G401 (cell line): ENCODE data around the gene SDK2. TPM values are rescaled to one million over a fixed set of nuclear protein-coding genes. Genes with fewer than 3 reads are reported as not detected.

Experiments
- DNase-seq: peaks from one replicate; pipeline ENCODE4 v3.0.0-alpha.2; 2015; ENCODE audit warnings: low spot score
- in situ Hi-C: cut with HindIII; loops from 2 replicates; pipeline ENCODE4 v1.10.0; 2016; ENCODE audit warnings: low sequenced_read_pairs, mixed read lengths
- total RNA-seq: library from RNA; depleted of rRNA; stranded (reverse); fragments of >200 nt; shearing (Covaris generic); gene quantifications from 2 replicates; pipeline ENCODE4 v1.2.3, GENCODE V29; 2014

Gene SDK2
- total RNA-seq, 1 experiment from 2014 or later: 0.10 TPM

DNA sequence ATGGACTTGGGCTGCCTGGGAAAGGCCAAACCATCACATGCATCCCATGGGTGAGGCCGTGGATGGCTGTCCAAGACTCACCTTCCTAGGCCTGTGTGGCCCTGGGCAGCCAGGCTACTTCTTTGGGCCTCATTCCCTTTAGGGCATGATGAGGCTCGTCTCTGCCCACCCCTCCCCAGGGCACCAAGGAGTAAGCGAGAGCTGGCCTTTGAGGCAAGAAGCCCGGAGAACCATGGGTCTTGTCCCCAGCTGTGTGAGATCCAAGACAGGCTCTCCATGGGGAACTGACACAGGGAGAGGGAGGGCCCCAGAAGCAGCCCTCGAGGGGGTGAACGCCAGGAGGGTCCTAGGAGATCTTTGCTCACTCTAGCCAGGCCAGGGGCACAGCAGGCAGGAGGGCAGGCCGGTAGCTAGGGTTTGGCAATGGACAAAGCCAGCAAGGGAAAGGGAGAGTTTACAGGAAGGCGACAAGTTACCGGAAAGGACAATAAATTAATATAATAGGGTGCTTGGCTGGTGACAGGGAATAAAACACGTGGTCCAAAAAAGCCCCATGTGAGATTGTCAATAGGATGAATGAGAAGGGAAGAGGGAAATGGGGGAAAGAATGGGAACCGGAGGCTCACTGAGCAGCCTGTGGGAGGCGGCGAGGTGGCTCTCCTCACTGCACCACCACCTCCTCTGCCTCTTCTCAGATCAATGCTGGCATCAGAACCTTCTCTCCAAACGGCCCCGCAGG is 119.1 kb downstream of the SDK2 start:
- DNase-seq: no peak
- in situ Hi-C loops: loop anchor here (10.0 kb wide), 1 partner anchor 70 kb away; no protein-coding TSS in a partner anchor

DNA sequence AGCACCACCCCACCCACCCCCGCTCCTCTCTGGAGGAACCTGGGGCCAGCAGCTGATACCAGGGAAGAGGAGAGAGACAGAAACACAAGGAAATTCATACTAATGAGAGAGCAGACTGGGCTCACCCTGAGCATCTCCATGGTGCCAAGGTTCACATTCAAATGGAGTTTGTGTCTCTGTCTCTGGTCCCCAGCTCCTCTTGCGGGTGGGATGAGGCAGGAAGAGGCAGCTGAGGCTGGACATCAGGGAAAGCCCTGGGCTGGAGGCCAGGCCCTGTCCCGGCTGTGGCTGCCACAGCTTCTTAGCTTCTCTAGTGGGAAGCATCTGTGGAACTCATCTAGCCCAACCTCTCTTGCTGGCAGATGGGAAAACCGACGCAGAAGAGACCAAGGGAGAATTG is 121.5 kb downstream of the SDK2 start:
- in situ Hi-C loops: loop anchor here (10.0 kb wide), 1 partner anchor 68 kb away; no protein-coding TSS in a partner anchor
- DNase-seq: no peak

- in situ Hi-C loops: loop anchor here (10.0 kb wide), 1 partner anchor 67 kb away; no protein-coding TSS in a partner anchor
- no peak for DNase-seq
Observed at GRCh38 chr17:73522107-73522506, 122.1 kb downstream of the SDK2 start.

DNA sequence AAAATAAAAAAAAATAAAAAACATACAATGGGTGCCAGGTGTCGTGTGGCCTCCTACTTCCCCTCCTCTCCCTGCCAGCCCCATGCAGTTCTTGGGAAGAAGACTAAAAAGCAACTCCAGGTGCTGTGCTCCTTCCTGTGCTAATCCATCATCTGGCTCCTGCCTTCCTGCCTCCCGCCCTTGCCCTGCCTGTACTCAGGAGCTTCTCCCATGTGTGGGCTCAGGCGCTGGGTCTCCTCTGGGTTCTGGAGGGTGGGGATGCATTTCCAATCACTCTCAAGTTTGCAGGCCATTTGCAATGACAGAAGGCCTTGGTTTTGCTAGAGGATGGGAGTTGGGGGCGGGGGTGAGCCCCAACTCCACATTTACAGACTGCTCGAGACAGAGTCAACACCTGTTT is 122.9 kb downstream of the SDK2 start:
- in situ Hi-C loops: loop anchor here (10.0 kb wide), 1 partner anchor 67 kb away; no protein-coding TSS in a partner anchor

DNA sequence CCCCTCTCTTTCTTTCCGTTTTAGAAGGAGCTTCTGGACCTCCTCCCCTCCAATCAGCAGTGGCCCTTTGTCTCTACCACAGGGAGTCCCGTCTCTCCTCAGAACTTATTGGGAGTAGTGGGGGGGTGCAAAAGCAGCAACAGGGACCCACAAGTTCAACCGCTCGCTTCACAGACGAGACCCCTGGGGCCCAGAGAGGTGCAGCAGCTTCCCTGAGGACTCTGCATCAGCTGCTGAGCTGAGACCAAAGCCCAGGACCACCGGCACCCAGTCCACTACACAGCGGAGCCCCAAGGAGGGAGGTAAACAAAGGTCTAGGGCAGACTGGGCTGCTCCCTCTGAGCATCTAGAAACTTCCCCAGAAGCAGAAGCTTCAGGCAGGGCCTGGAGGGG is 123.9 kb downstream of the SDK2 start:
- no peak for DNase-seq
- in situ Hi-C loops: loop anchor here (10.0 kb wide), 1 partner anchor 66 kb away; no protein-coding TSS in a partner anchor

More for the DNA sequence above, 122.9 kb downstream of the SDK2 start:
- no peak for DNase-seq

- in situ Hi-C loops: loop anchor here (10.0 kb wide), 1 partner anchor 65 kb away; no protein-coding TSS in a partner anchor
- no peak for DNase-seq
Observed at GRCh38 chr17:73519714-73520368, 124.4 kb downstream of the SDK2 start.

GRCh38 chr17:73519011-73519410 is 125.2 kb downstream of the SDK2 start:
- DNase-seq: no peak
- in situ Hi-C loops: no loop called here

DNA sequence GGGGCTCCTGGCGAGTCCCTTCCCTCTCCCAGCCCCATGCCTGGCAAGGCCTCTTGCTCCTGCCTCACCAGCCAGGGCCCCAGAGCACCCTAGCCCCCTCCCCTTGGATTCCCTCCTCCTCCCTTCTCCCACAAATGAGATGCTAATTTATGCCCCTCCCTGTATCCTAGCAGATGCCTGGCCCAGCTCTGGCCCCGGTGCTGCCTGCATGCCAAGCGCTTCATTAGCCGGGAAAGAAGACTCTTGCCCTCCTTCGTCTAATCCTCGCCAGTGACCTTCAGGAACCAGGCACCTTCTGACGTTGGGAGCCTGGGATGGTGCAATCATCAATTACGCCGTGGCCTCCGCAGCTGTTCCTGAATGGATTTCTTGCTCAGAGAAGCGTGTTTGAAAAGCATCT is 127.8 kb downstream of the SDK2 start:
- in situ Hi-C loops: no loop called here
- DNase-seq: no peak

- DNase-seq: no peak
Observed at GRCh38 chr17:73514146-73514863, 129.9 kb downstream of the SDK2 start.

GRCh38 chr17:73513426-73513825 is 130.8 kb downstream of the SDK2 start:
- in situ Hi-C loops: no loop called here
- no peak for DNase-seq

More at GRCh38 chr17:73514146-73514863, 129.9 kb downstream of the SDK2 start:
- in situ Hi-C loops: no loop called here

GRCh38 chr17:73511719-73512115 is 132.5 kb downstream of the SDK2 start:
- no peak for DNase-seq
- in situ Hi-C loops: no loop called here

GRCh38 chr17:73510981-73511718 is 133.1 kb downstream of the SDK2 start:
- in situ Hi-C loops: no loop called here
- no peak for DNase-seq

- in situ Hi-C loops: no loop called here
- DNase-seq: no peak
Observed at GRCh38 chr17:73508931-73509605, 135.2 kb downstream of the SDK2 start.

GRCh38 chr17:73508057-73508930 is 136.0 kb downstream of the SDK2 start:
- in situ Hi-C loops: no loop called here
- DNase-seq: no peak

- DNase-seq: no peak
- in situ Hi-C loops: no loop called here
Observed at GRCh38 chr17:73506470-73507435, 137.5 kb downstream of the SDK2 start.

- no peak for DNase-seq
- in situ Hi-C loops: no loop called here
Observed at GRCh38 chr17:73503560-73503959, 140.7 kb downstream of the SDK2 start.
